Measurements from ENCODE around the gene KRTAP10-8.

Gene KRTAP10-8

DNA sequence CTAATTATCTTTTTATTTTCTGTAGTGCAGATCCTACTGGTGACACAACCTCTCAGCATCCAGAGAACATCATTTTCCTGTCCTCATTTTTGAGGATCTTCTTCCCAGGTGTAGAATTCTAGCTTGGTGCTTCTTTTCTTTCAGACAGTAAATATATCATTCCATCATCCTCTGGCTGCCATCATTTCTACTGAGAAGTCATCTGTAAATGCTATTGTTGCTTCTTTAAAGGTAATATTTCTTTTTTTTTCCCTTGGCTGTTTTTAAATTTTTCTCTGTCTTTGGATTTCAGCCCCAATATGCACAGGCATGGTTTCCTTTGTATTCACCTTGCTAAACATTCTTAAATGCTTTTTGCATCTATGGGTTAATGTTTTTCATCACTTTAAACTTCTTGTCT lies 11.7 kb downstream of the KRTAP10-8 start (continued):
- TF ChIP-seq, protein P1, sequence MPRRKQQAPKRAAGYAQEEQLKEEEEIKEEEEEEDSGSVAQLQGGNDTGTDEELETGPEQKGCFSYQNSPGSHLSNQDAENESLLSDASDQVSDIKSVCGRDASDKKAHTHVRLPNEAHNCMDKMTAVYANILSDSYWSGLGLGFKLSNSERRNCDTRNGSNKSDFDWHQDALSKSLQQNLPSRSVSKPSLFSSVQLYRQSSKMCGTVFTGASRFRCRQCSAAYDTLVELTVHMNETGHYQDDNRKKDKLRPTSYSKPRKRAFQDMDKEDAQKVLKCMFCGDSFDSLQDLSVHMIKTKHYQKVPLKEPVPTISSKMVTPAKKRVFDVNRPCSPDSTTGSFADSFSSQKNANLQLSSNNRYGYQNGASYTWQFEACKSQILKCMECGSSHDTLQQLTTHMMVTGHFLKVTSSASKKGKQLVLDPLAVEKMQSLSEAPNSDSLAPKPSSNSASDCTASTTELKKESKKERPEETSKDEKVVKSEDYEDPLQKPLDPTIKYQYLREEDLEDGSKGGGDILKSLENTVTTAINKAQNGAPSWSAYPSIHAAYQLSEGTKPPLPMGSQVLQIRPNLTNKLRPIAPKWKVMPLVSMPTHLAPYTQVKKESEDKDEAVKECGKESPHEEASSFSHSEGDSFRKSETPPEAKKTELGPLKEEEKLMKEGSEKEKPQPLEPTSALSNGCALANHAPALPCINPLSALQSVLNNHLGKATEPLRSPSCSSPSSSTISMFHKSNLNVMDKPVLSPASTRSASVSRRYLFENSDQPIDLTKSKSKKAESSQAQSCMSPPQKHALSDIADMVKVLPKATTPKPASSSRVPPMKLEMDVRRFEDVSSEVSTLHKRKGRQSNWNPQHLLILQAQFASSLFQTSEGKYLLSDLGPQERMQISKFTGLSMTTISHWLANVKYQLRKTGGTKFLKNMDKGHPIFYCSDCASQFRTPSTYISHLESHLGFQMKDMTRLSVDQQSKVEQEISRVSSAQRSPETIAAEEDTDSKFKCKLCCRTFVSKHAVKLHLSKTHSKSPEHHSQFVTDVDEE (CRISPR knock-in tag; IDR thresholded peaks at IDR 0.05) = no peak
- TF ChIP-seq GLIS3 (CRISPR knock-in tag; IDR thresholded peaks at IDR 0.05) (no peak), ZNF565 (CRISPR knock-in tag; conservative IDR thresholded peaks at IDR 0.05; ENCODE audit: low read depth) (no peak), CSDC2 (CRISPR knock-in tag; IDR thresholded peaks at IDR 0.05) (no peak), ZFP30 (CRISPR knock-in tag; IDR thresholded peaks at IDR 0.05) (no peak), ARNTL (CRISPR knock-in tag; IDR thresholded peaks at IDR 0.05; ENCODE audit: borderline replicate concordance, low read depth) (no peak), PPARA (CRISPR knock-in tag; IDR thresholded peaks at IDR 0.05; ENCODE audit: borderline replicate concordance) (no peak), TCF4 (CRISPR knock-in tag; IDR thresholded peaks at IDR 0.05; ENCODE audit: borderline replicate concordance) (no peak), RARB (CRISPR knock-in tag; IDR thresholded peaks at IDR 0.05) (no peak)
- TF ChIP-seq, protein P2, sequence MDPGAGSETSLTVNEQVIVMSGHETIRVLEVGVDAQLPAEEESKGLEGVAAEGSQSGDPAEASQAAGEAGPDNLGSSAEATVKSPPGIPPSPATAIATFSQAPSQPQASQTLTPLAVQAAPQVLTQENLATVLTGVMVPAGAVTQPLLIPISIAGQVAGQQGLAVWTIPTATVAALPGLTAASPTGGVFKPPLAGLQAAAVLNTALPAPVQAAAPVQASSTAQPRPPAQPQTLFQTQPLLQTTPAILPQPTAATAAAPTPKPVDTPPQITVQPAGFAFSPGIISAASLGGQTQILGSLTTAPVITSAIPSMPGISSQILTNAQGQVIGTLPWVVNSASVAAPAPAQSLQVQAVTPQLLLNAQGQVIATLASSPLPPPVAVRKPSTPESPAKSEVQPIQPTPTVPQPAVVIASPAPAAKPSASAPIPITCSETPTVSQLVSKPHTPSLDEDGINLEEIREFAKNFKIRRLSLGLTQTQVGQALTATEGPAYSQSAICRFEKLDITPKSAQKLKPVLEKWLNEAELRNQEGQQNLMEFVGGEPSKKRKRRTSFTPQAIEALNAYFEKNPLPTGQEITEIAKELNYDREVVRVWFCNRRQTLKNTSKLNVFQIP (CRISPR knock-in tag; IDR thresholded peaks at IDR 0.05; ENCODE audit: borderline replicate concordance, low read depth) = no peak

DNA sequence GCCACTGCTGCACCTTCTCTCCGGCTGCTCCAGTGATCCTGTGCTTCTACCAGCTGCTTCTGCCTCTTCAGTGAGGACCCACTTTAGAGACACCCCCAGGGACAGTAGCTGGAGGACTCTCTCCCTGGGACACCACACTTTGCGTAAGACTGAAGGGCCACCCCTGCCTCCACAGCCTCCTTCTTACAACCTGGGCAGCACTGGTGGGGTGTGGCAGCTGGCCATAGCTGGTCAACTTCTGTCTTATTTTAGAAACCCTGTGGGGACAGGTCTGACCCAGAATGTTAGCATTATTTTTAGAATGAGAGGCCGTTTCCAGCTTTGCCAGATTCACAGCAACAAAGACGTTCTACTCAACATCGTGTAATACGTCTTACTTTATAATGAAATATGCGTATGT lies 13.9 kb downstream of the KRTAP10-8 start:
- TF ChIP-seq ZNF70 (CRISPR knock-in tag; IDR thresholded peaks at IDR 0.05) = no peak
- TF ChIP-seq RARB (CRISPR knock-in tag; IDR thresholded peaks at IDR 0.05) = no peak
- TF ChIP-seq, protein P1 (CRISPR knock-in tag; IDR thresholded peaks at IDR 0.05) = no peak
- TF ChIP-seq ZC3H10 (CRISPR knock-in tag; IDR thresholded peaks at IDR 0.05) = no peak
- TF ChIP-seq, protein P3, sequence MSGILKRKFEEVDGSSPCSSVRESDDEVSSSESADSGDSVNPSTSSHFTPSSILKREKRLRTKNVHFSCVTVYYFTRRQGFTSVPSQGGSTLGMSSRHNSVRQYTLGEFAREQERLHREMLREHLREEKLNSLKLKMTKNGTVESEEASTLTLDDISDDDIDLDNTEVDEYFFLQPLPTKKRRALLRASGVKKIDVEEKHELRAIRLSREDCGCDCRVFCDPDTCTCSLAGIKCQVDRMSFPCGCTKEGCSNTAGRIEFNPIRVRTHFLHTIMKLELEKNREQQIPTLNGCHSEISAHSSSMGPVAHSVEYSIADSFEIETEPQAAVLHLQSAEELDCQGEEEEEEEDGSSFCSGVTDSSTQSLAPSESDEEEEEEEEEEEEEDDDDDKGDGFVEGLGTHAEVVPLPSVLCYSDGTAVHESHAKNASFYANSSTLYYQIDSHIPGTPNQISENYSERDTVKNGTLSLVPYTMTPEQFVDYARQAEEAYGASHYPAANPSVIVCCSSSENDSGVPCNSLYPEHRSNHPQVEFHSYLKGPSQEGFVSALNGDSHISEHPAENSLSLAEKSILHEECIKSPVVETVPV (CRISPR knock-in tag; IDR thresholded peaks at IDR 0.05) = no peak
- TF ChIP-seq SNAI2 (CRISPR knock-in tag; IDR thresholded peaks at IDR 0.05) = no peak
- TF ChIP-seq ARNTL (CRISPR knock-in tag; IDR thresholded peaks at IDR 0.05; ENCODE audit: borderline replicate concordance, low read depth) = no peak
- TF ChIP-seq ZFP3 (CRISPR knock-in tag; IDR thresholded peaks at IDR 0.05) = no peak
- TF ChIP-seq, protein P2 (CRISPR knock-in tag; IDR thresholded peaks at IDR 0.05; ENCODE audit: borderline replicate concordance, low read depth) = no peak

DNA sequence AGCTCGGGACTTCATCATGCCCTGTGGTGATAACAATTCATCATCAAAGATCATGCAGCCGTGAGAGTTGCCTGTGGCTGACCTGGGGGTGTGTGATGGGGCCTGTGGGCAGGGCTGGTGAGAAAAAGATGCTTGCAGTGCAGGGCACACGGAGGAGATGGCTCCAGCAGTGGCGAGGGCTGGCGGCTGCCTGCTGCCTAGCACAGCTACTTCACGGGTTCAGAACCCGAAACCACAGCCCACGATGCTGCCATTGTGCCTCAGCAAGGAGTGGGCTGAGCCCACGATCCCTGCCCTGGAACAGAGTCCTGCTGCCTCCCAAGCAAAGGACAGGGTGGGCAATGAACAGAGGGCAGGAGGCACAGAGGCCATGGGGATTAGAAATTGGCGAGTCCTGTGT lies 14.4 kb downstream of the KRTAP10-8 start:
- ATAC-seq = no peak
- TF ChIP-seq, protein P3 (CRISPR knock-in tag; IDR thresholded peaks at IDR 0.05) = no peak
- no peak for TF ChIP-seq ZC3H10 (CRISPR knock-in tag; IDR thresholded peaks at IDR 0.05)

More for the DNA sequence above, 13.9 kb downstream of the KRTAP10-8 start:
- no peak for ATAC-seq

Data from SK-N-SH treated with all-trans-retinoic acid at 6 μM for 48 hours (cell line).